ENCODE measurements around the gene ACOT6. TPM values are rescaled to one million over a fixed set of nuclear protein-coding genes. Genes with fewer than 3 reads are reported as not detected.
"Not testable (repeated sequence)": the region's sequence is repeated elsewhere in the genome, so short reads cannot be mapped to it uniquely, and the experiment has no call there.

ACOT6 gene
- total RNA-seq, 4 donors from 2014 or later = not detected

GRCh38 chr14:73576391-73576790 is 35.9 kb upstream of the ACOT6 start:
- no peak overlapping the region for H3K4me3 ChIP-seq
- intact Hi-C loops (cut with DNase I) = no loop called here
- peaks cover 10 to 44% (median 22%) of the 10 kb centered on the region in 4 donors for H3K36me3 ChIP-seq
- H3K27ac ChIP-seq (replicated peaks in 1 of 4) = no peak overlapping the region
- TF ChIP-seq POLR2A (IDR thresholded peaks at IDR 0.05; ENCODE audit: low read depth) = no peak
- no peak for TF ChIP-seq CTCF (IDR thresholded peaks at IDR 0.05)
- no peak for TF ChIP-seq POLR2AphosphoS5 (IDR thresholded peaks at IDR 0.05)
- no peak for TF ChIP-seq EP300 (IDR thresholded peaks at IDR 0.05)
- DNase-seq (ENCODE audit: extremely low spot score) = no peak
- peaks cover 0 to 20% (median 3%) of the 10 kb centered on the region in 4 donors for H3K4me1 ChIP-seq
- no peaks in the 10 kb centered on the region for H3K9me3 ChIP-seq
- 71% methylated on average over 3 of the region's 3 CpGs for WGBS
- H3K27me3 ChIP-seq = no peaks in the 10 kb centered on the region

GRCh38 chr14:73577214-73577613 is 35.1 kb upstream of the ACOT6 start:
- intact Hi-C loops (cut with DNase I); H3K27ac ChIP-seq (replicated peaks in 1 of 4); H3K27me3 ChIP-seq; H3K4me3 ChIP-seq; DNase-seq (ENCODE audit: extremely low spot score); H3K9me3 ChIP-seq: not testable (repeated sequence)
- Histone ChIP-seq H3K36me3 (peaks cover 10 to 44% (median 22%) of the 10 kb centered on the region in 4 donors), H3K4me1 (peaks cover 0 to 14% (median 0%) of the 10 kb centered on the region in 4 donors)
- 100% methylated on average over 2 of the region's 2 CpGs for WGBS

GRCh38 chr14:73582102-73582979 is 30.0 kb upstream of the ACOT6 start:
- H3K27me3 ChIP-seq; intact Hi-C loops (cut with DNase I); H3K4me3 ChIP-seq; H3K9me3 ChIP-seq; H3K27ac ChIP-seq (replicated peaks in 1 of 4); H3K4me1 ChIP-seq; DNase-seq (ENCODE audit: extremely low spot score): not testable (repeated sequence)
- H3K36me3 ChIP-seq = peaks cover 0 to 25% (median 9%) of the 10 kb centered on the region in 4 donors
- 93% methylated on average over 10 of the region's 11 CpGs for WGBS

GRCh38 chr14:73588695-73589094 is 23.6 kb upstream of the ACOT6 start:
- intact Hi-C loops (cut with DNase I) = no loop called here
- WGBS = 80% methylated on average over 1 of the region's 1 CpG
- H3K27me3 ChIP-seq = no peaks in the 10 kb centered on the region

GRCh38 chr14:73589116-73589515 is 23.2 kb upstream of the ACOT6 start:
- no peaks in the 10 kb centered on the region for H3K9me3 ChIP-seq
- no peak overlapping the region for H3K27ac ChIP-seq (replicated peaks in 1 of 4)
- H3K27me3 ChIP-seq = no peaks in the 10 kb centered on the region
- peaks cover 0 to 16% (median 13%) of the 10 kb centered on the region in 4 donors for H3K4me1 ChIP-seq
- no peak for DNase-seq (ENCODE audit: extremely low spot score)
- H3K4me3 ChIP-seq = no peak overlapping the region
- 84% methylated on average over 4 of the region's 4 CpGs for WGBS
- no peak for TF ChIP-seq POLR2A (IDR thresholded peaks at IDR 0.05; ENCODE audit: low read depth)
- no peak for TF ChIP-seq CTCF (IDR thresholded peaks at IDR 0.05)
- no peak for TF ChIP-seq EP300 (IDR thresholded peaks at IDR 0.05)
- no peak for TF ChIP-seq POLR2AphosphoS5 (IDR thresholded peaks at IDR 0.05)
- intact Hi-C loops (cut with DNase I) = no loop called here
- no peaks in the 10 kb centered on the region for H3K36me3 ChIP-seq

More at GRCh38 chr14:73588695-73589094, 23.6 kb upstream of the ACOT6 start:
- Histone ChIP-seq H3K4me1 (peaks cover 0 to 16% (median 13%) of the 10 kb centered on the region in 4 donors), H3K27ac (replicated peaks in 1 of 4) (no peak overlapping the region), H3K36me3 (no peaks in the 10 kb centered on the region), H3K9me3 (no peaks in the 10 kb centered on the region), H3K4me3 (no peak overlapping the region)
- no peak for TF ChIP-seq POLR2A (IDR thresholded peaks at IDR 0.05; ENCODE audit: low read depth)
- no peak for TF ChIP-seq POLR2AphosphoS5 (IDR thresholded peaks at IDR 0.05)
- TF ChIP-seq EP300 (IDR thresholded peaks at IDR 0.05) = no peak
- no peak for TF ChIP-seq CTCF (IDR thresholded peaks at IDR 0.05)
- no peak for DNase-seq (ENCODE audit: extremely low spot score)

- H3K4me1 ChIP-seq = peaks cover 0 to 16% (median 13%) of the 10 kb centered on the region in 4 donors
- H3K36me3 ChIP-seq; DNase-seq (ENCODE audit: extremely low spot score); H3K27me3 ChIP-seq; H3K4me3 ChIP-seq; intact Hi-C loops (cut with DNase I); H3K27ac ChIP-seq (replicated peaks in 1 of 4); H3K9me3 ChIP-seq: not testable (repeated sequence)
- WGBS = 97% methylated on average over 5 of the region's 32 CpGs
Measured at GRCh38 chr14:73590673-73591004, 21.7 kb upstream of the ACOT6 start.
